Activated naive CD4-positive, alpha-beta T cell treated with anti-CD3 and anti-CD28 coated beads, Interleukin-2, amount 50 U/mL, for 24 hours (primary cell): ENCODE data around the gene RPH3AL.

Experiments
- H3K27ac Mint-ChIP-seq: one replicate; pipeline ENCODE4 v1.8.0; 2021; ENCODE audit warnings: mild to moderate bottlenecking, mixed read lengths
- H3K27me3 Mint-ChIP-seq: one replicate; pipeline ENCODE4 v1.8.0; 2021; ENCODE audit warnings: mixed read lengths
- H3K36me3 Mint-ChIP-seq: one replicate; pipeline ENCODE4 v1.8.0; 2021; ENCODE audit warnings: mixed read lengths
- H3K4me1 Mint-ChIP-seq: one replicate; pipeline ENCODE4 v1.8.0; 2021; ENCODE audit warnings: mixed read lengths
- H3K4me3 Mint-ChIP-seq: one replicate; pipeline ENCODE4 v1.8.0; 2021; ENCODE audit warnings: mild to moderate bottlenecking, mixed read lengths
- H3K9me3 Mint-ChIP-seq: one replicate; pipeline ENCODE4 v1.8.0; 2021; ENCODE audit warnings: mixed read lengths

Gene RPH3AL

GRCh38 chr17:348692-349425, 3.7 kb downstream of the RPH3AL start:
- H3K27ac Mint-ChIP-seq, result no peak overlapping the region
- no peaks in the 10 kb centered on the region for H3K36me3 Mint-ChIP-seq
- H3K4me1 Mint-ChIP-seq, result no peaks in the 10 kb centered on the region
- no peaks in the 10 kb centered on the region for H3K9me3 Mint-ChIP-seq
- no peaks in the 10 kb centered on the region for H3K27me3 Mint-ChIP-seq
- H3K4me3 Mint-ChIP-seq, result no peak overlapping the region

- no peaks in the 10 kb centered on the region for H3K9me3 Mint-ChIP-seq
- no peaks in the 10 kb centered on the region for H3K27me3 Mint-ChIP-seq
- H3K36me3 Mint-ChIP-seq, result no peaks in the 10 kb centered on the region
- H3K4me1 Mint-ChIP-seq, result no peaks in the 10 kb centered on the region
- H3K4me3 Mint-ChIP-seq, result no peak overlapping the region
- no peak overlapping the region for H3K27ac Mint-ChIP-seq
Observed at GRCh38 chr17:348012-348411, 4.6 kb downstream of the RPH3AL start.

- Mint-ChIP-seq H3K4me1 (no peaks in the 10 kb centered on the region), H3K9me3 (no peaks in the 10 kb centered on the region), H3K36me3 (no peaks in the 10 kb centered on the region), H3K27ac (no peak overlapping the region), H3K27me3 (no peaks in the 10 kb centered on the region), H3K4me3 (no peak overlapping the region)
Observed at GRCh38 chr17:347309-347899, 5.2 kb downstream of the RPH3AL start.

GRCh38 chr17:345992-346785, 6.4 kb downstream of the RPH3AL start:
- H3K9me3 Mint-ChIP-seq, result no peaks in the 10 kb centered on the region
- no peak overlapping the region for H3K27ac Mint-ChIP-seq
- H3K4me3 Mint-ChIP-seq, result no peak overlapping the region
- H3K27me3 Mint-ChIP-seq, result no peaks in the 10 kb centered on the region
- H3K4me1 Mint-ChIP-seq, result no peaks in the 10 kb centered on the region
- no peaks in the 10 kb centered on the region for H3K36me3 Mint-ChIP-seq

- H3K9me3 Mint-ChIP-seq, result no peaks in the 10 kb centered on the region
- H3K27ac Mint-ChIP-seq, result no peak overlapping the region
- no peaks in the 10 kb centered on the region for H3K27me3 Mint-ChIP-seq
- no peak overlapping the region for H3K4me3 Mint-ChIP-seq
- H3K4me1 Mint-ChIP-seq, result no peaks in the 10 kb centered on the region
- H3K36me3 Mint-ChIP-seq, result no peaks in the 10 kb centered on the region
Observed at GRCh38 chr17:345261-345660, 7.3 kb downstream of the RPH3AL start.

GRCh38 chr17:343875-344752, 8.5 kb downstream of the RPH3AL start:
- peak overlapping the region; percentile 7 for H3K27ac Mint-ChIP-seq
- no peaks in the 10 kb centered on the region for H3K27me3 Mint-ChIP-seq
- no peaks in the 10 kb centered on the region for H3K36me3 Mint-ChIP-seq
- no peaks in the 10 kb centered on the region for H3K4me1 Mint-ChIP-seq
- no peak overlapping the region for H3K4me3 Mint-ChIP-seq
- H3K9me3 Mint-ChIP-seq, result no peaks in the 10 kb centered on the region

- no peak overlapping the region for H3K4me3 Mint-ChIP-seq
- H3K27me3 Mint-ChIP-seq, result no peaks in the 10 kb centered on the region
- no peaks in the 10 kb centered on the region for H3K4me1 Mint-ChIP-seq
- H3K9me3 Mint-ChIP-seq, result no peaks in the 10 kb centered on the region
- no peaks in the 10 kb centered on the region for H3K36me3 Mint-ChIP-seq
- H3K27ac Mint-ChIP-seq, result no peak overlapping the region
Observed at GRCh38 chr17:343211-343610, 9.4 kb downstream of the RPH3AL start.

- H3K4me1 Mint-ChIP-seq, result peaks cover 20% of the 10 kb centered on the region
- H3K36me3 Mint-ChIP-seq, result no peaks in the 10 kb centered on the region
- H3K27ac Mint-ChIP-seq, result no peak overlapping the region
- no peaks in the 10 kb centered on the region for H3K9me3 Mint-ChIP-seq
- H3K27me3 Mint-ChIP-seq, result no peaks in the 10 kb centered on the region
- no peak overlapping the region for H3K4me3 Mint-ChIP-seq
Observed at GRCh38 chr17:340074-340473, 12.5 kb downstream of the RPH3AL start.

- peaks cover 24% of the 10 kb centered on the region for H3K4me1 Mint-ChIP-seq
- H3K27me3 Mint-ChIP-seq, result no peaks in the 10 kb centered on the region
- H3K4me3 Mint-ChIP-seq, result no peak overlapping the region
- H3K27ac Mint-ChIP-seq, result no peak overlapping the region
- H3K9me3 Mint-ChIP-seq, result no peaks in the 10 kb centered on the region
- no peaks in the 10 kb centered on the region for H3K36me3 Mint-ChIP-seq
Observed at GRCh38 chr17:339193-340061, 13.2 kb downstream of the RPH3AL start.

GRCh38 chr17:338442-339192, 14.0 kb downstream of the RPH3AL start:
- Mint-ChIP-seq H3K9me3 (no peaks in the 10 kb centered on the region), H3K4me3 (no peak overlapping the region), H3K4me1 (peaks cover 32% of the 10 kb centered on the region), H3K36me3 (no peaks in the 10 kb centered on the region), H3K27me3 (no peaks in the 10 kb centered on the region), H3K27ac (no peak overlapping the region)

- H3K4me1 Mint-ChIP-seq, result peaks cover 38% of the 10 kb centered on the region
- H3K9me3 Mint-ChIP-seq, result no peaks in the 10 kb centered on the region
- H3K4me3 Mint-ChIP-seq, result no peak overlapping the region
- H3K27ac Mint-ChIP-seq, result no peak overlapping the region
- H3K36me3 Mint-ChIP-seq, result no peaks in the 10 kb centered on the region
- H3K27me3 Mint-ChIP-seq, result no peaks in the 10 kb centered on the region
Observed at GRCh38 chr17:337866-338265, 14.7 kb downstream of the RPH3AL start.

GRCh38 chr17:337453-337852, 15.2 kb downstream of the RPH3AL start:
- H3K27me3 Mint-ChIP-seq, result no peaks in the 10 kb centered on the region
- H3K4me1 Mint-ChIP-seq, result peaks cover 38% of the 10 kb centered on the region
- no peaks in the 10 kb centered on the region for H3K36me3 Mint-ChIP-seq
- H3K4me3 Mint-ChIP-seq, result no peak overlapping the region
- no peaks in the 10 kb centered on the region for H3K9me3 Mint-ChIP-seq
- no peak overlapping the region for H3K27ac Mint-ChIP-seq

GRCh38 chr17:337022-337420, 15.6 kb downstream of the RPH3AL start:
- Mint-ChIP-seq H3K4me3 (no peak overlapping the region), H3K27ac (no peak overlapping the region), H3K9me3 (no peaks in the 10 kb centered on the region), H3K36me3 (no peaks in the 10 kb centered on the region), H3K4me1 (peaks cover 42% of the 10 kb centered on the region), H3K27me3 (no peaks in the 10 kb centered on the region)
